Psoas muscle (tissue), 8 donors: Measurements from ENCODE around the gene CRKL. TPM values are rescaled to one million over a fixed set of nuclear protein-coding genes. Genes with fewer than 3 reads are reported as not detected.

Experiments used
- ATAC-seq, 4 donors: fragments of 200-7000 bp; cut with Tn5 transposase; one replicate each; pipeline ENCODE4 v1.9.1; 2020; ENCODE audit warnings: moderate library complexity in 3 of 4, mild to moderate bottlenecking in 2 of 4
- DNase-seq, 2 donors: peaks; one replicate each; pipeline ENCODE4 v3.0.0-alpha.2; 2020
- H3K27ac ChIP-seq: fragments of 200-600 bp; one replicate; pipeline ENCODE4 v1.8.0; 2022
- H3K27me3 ChIP-seq, 3 donors: fragments of 200-600 bp in 1 of 3; one replicate each; pipeline versions ENCODE4 v1.6.1 to v1.8.0; 2013 to 2022; ENCODE audit warnings: low read length in 2 of 3, mild to moderate bottlenecking in 2 of 3, moderate library complexity in 1 of 3; ENCODE audit not compliant: insufficient read depth in 3 of 3
- H3K36me3 ChIP-seq, 2 donors: fragments of 200-600 bp in 1 of 2; one replicate each; pipeline versions ENCODE4 v1.6.1 to v1.8.0; 2013 to 2022; ENCODE audit warnings: low read depth in 1 of 2, mild to moderate bottlenecking in 1 of 2, moderate library complexity in 1 of 2; ENCODE audit not compliant: insufficient read depth in 1 of 2
- H3K4me1 ChIP-seq: fragments of 200-600 bp; one replicate; pipeline ENCODE4 v1.8.0; 2022
- H3K4me3 ChIP-seq: fragments of 200-600 bp; one replicate; pipeline ENCODE4 v1.8.0; 2022; ENCODE audit warnings: mild to moderate bottlenecking
- H3K9me3 ChIP-seq: fragments of 200-600 bp; one replicate; pipeline ENCODE4 v1.8.0; 2022
- WGBS, 3 donors: extraction: QIAGEN DNeasy Blood & Tissue Kit; methylation state at CpG; one replicate each; pipeline versions ENCODE4 v1.1.6 to v1.1.7; 2013; 5-methylcytosine and 5-hydroxymethylcytosine counted together
- intact Hi-C, 2 donors: fragments of 100-400 bp; cut with DNase I; formaldehyde crosslinking; loops; one replicate each; pipeline versions ENCODE4 v1.11.0 to v1.14.2; 2022
- polyA plus RNA-seq, 3 donors: library from polyadenylated mRNA; stranded (reverse); fragments of 200-250 nt; gene quantifications; one replicate each; pipeline ENCODE4 v1.2.3, GENCODE V29; 2013
- total RNA-seq, 4 donors: library from RNA; stranded (reverse); fragmentation: NEBNext Ultra II Directional in 2 of 4; extraction: Animal tissue kit (Norgen Biotek cat#: 25700) in 2 of 4; gene quantifications; one replicate each; pipeline versions ENCODE4 v1.2.1 to v1.2.4, GENCODE V29; 2021 to 2023
- TF ChIP-seq, protein P1 (sequence below): fragments of 200-600 bp; IDR thresholded peaks from one replicate; pipeline ENCODE4 v1.8.0; 2022; ENCODE audit warnings: antibody characterized with exemption
- donor health status: healthy with polysubstance abuse.
- donor health status: DM: no; HTN: no; CAD: no; lungs with moderate emphysema.
- donor health status: Bipolar disorder and iron deficiency.
- donor health status: healthy.
- donor health status: DM: yes; HTN: yes; CAD: no.
- donor health status: DM: no; HTN: no; CAD: no.
- donor health status: DM: no; HTN: no; CAD: no.
- donor health status: DM: yes; HTN: yes; CAD: no.

The CRKL gene
- total and polyA plus RNA-seq, 7 donors, result 29.7 to 94.7 (median 68.9) TPM

GRCh38 chr22:20996598-20997535, 79.7 kb downstream of the CRKL start:
- intact Hi-C loops, result loop anchor here in 1 of 2 donors (10.0 kb wide), 1 partner anchor 68 kb away; no protein-coding TSS in a partner anchor
- 82 to 85% (median 82%) methylated on average over 27 of the region's 27 CpGs for WGBS, 3 donors
- TF ChIP-seq, protein P1, sequence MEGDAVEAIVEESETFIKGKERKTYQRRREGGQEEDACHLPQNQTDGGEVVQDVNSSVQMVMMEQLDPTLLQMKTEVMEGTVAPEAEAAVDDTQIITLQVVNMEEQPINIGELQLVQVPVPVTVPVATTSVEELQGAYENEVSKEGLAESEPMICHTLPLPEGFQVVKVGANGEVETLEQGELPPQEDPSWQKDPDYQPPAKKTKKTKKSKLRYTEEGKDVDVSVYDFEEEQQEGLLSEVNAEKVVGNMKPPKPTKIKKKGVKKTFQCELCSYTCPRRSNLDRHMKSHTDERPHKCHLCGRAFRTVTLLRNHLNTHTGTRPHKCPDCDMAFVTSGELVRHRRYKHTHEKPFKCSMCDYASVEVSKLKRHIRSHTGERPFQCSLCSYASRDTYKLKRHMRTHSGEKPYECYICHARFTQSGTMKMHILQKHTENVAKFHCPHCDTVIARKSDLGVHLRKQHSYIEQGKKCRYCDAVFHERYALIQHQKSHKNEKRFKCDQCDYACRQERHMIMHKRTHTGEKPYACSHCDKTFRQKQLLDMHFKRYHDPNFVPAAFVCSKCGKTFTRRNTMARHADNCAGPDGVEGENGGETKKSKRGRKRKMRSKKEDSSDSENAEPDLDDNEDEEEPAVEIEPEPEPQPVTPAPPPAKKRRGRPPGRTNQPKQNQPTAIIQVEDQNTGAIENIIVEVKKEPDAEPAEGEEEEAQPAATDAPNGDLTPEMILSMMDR, result no peak

GRCh38 chr22:20997536-20998257, 80.5 kb downstream of the CRKL start:
- Histone ChIP-seq H3K36me3 (peaks cover 0 to 80% of the 10 kb centered on the region in 2 donors), H3K9me3 (no peaks in the 10 kb centered on the region), H3K27me3 (no peaks in the 10 kb centered on the region), H3K4me3 (no peak overlapping the region), H3K4me1 (peaks cover 14% of the 10 kb centered on the region), H3K27ac (no peak overlapping the region)
- ATAC-seq, result no peak
- no peak for DNase-seq
- intact Hi-C loops, result loop anchor here in 1 of 2 donors (10.0 kb wide), 1 partner anchor 67 kb away; no protein-coding TSS in a partner anchor
- 60 to 80% (median 68%) methylated on average over 13 of the region's 13 CpGs for WGBS, 3 donors
- TF ChIP-seq, protein P1, result no peak

More at GRCh38 chr22:20996598-20997535, 79.7 kb downstream of the CRKL start:
- Histone ChIP-seq H3K4me3 (no peak overlapping the region), H3K4me1 (peaks cover 14% of the 10 kb centered on the region), H3K27ac (no peak overlapping the region), H3K36me3 (peaks cover 3 to 88% of the 10 kb centered on the region in 2 donors), H3K27me3 (no peaks in the 10 kb centered on the region), H3K9me3 (no peaks in the 10 kb centered on the region)
- no peak for ATAC-seq
- no peak for DNase-seq

GRCh38 chr22:20998411-20999336, 81.5 kb downstream of the CRKL start:
- no peak for DNase-seq
- intact Hi-C loops, result loop anchor here in 1 of 2 donors (10.0 kb wide), 1 partner anchor 66 kb away; no protein-coding TSS in a partner anchor
- Histone ChIP-seq H3K9me3 (no peaks in the 10 kb centered on the region), H3K4me1 (peaks cover 22% of the 10 kb centered on the region), H3K4me3 (no peak overlapping the region), H3K27me3 (no peaks in the 10 kb centered on the region), H3K36me3 (peaks cover 0 to 70% of the 10 kb centered on the region in 2 donors), H3K27ac (no peak overlapping the region)
- TF ChIP-seq, protein P1, result no peak
- WGBS, 3 donors, result 59 to 66% (median 62%) methylated on average over 7 of the region's 7 CpGs
- ATAC-seq, result no peak
